HEK293T (cell line): ENCODE measurements around the gene CALB2.
A peak's percentile ranks its signal among the peaks of the same experiment; 100 is the strongest.
"Not testable (repeated sequence)": the region's sequence is repeated elsewhere in the genome, so short reads cannot be mapped to it uniquely, and the experiment has no call there.

Experiments used
- CTCF ChIA-PET: fragments of 350-600 bp; formaldehyde crosslinking; extraction: SDS; loops from one replicate; lab custom pipeline; 2021; ENCODE audit warnings: antibody characterized with exemption, inconsistent platforms; lab: Yijun Ruan, JAX
- POLR2A ChIA-PET: fragments of 350-600 bp; formaldehyde crosslinking; extraction: SDS; loops from one replicate; lab custom pipeline; 2020; ENCODE audit warnings: antibody characterized with exemption, inconsistent platforms; lab: Yijun Ruan, JAX
- DNase-seq: peaks from one replicate; pipeline ENCODE4 v3.0.0; 2012; ENCODE audit warnings: mixed read lengths; ENCODE audit errors: extremely low spot score
- ARNT ChIP-seq: fragments of 450-650 bp; IDR thresholded peaks from 2 replicates; pipeline ENCODE4 v1.6.1; 2017; ENCODE audit warnings: mild to moderate bottlenecking
- BHLHE40 ChIP-seq: fragments of 450-650 bp; IDR thresholded peaks from 2 replicates; pipeline ENCODE4 v1.6.1; 2016; ENCODE audit warnings: mild to moderate bottlenecking, moderate library complexity, borderline replicate concordance
- CTBP1 ChIP-seq: fragments of 450-650 bp; IDR thresholded peaks from 2 replicates; pipeline ENCODE4 v1.6.1; 2016; ENCODE audit warnings: borderline replicate concordance
- ELF4 ChIP-seq: fragments of 450-650 bp; IDR thresholded peaks from 2 replicates; pipeline ENCODE4 v1.6.1; 2017; ENCODE audit warnings: antibody characterized with exemption
- FOXA1 ChIP-seq: fragments of 450-650 bp; IDR thresholded peaks from 2 replicates; pipeline ENCODE4 v1.6.1; 2016; ENCODE audit warnings: mild to moderate bottlenecking
- FOXK2 ChIP-seq: fragments of 450-650 bp; IDR thresholded peaks from 2 replicates; pipeline ENCODE4 v1.6.1; 2016; ENCODE audit warnings: mild to moderate bottlenecking
- FOXM1 ChIP-seq: fragments of 450-650 bp; IDR thresholded peaks from 2 replicates; pipeline ENCODE4 v1.6.1; 2017; ENCODE audit warnings: mild to moderate bottlenecking, borderline replicate concordance
- HDGF ChIP-seq: fragments of 450-650 bp; IDR thresholded peaks from 2 replicates; pipeline ENCODE4 v1.6.1; 2017; ENCODE audit warnings: antibody characterized with exemption, borderline replicate concordance
- L3MBTL2 ChIP-seq: fragments of 450-650 bp; conservative IDR thresholded peaks from 2 replicates; pipeline ENCODE4 v1.6.1; 2016; ENCODE audit warnings: mild to moderate bottlenecking
- LEF1 ChIP-seq: fragments of 450-650 bp; IDR thresholded peaks from 2 replicates; pipeline ENCODE4 v1.6.1; 2017; ENCODE audit warnings: mild to moderate bottlenecking, borderline replicate concordance
- NFRKB ChIP-seq: fragments of 450-650 bp; IDR thresholded peaks from 2 replicates; pipeline ENCODE4 v1.6.1; 2016; ENCODE audit warnings: mild to moderate bottlenecking, moderate library complexity
- PKNOX1 ChIP-seq: fragments of 450-650 bp; IDR thresholded peaks from 2 replicates; pipeline ENCODE4 v1.6.1; 2016
- SP1 ChIP-seq: fragments of 450-650 bp; IDR thresholded peaks from 2 replicates; pipeline ENCODE4 v1.6.1; 2017
- SUZ12 ChIP-seq: fragments of 450-650 bp; IDR thresholded peaks from 2 replicates; pipeline ENCODE4 v1.6.1; 2016; ENCODE audit warnings: mild to moderate bottlenecking
- TARDBP ChIP-seq: fragments of 450-650 bp; IDR thresholded peaks from 2 replicates; pipeline ENCODE4 v1.6.1; 2016
- ZNF384 ChIP-seq: fragments of 450-650 bp; IDR thresholded peaks from 2 replicates; pipeline ENCODE4 v1.6.1; 2016

CALB2 gene

GRCh38 chr16:71358464-71358998 is at the start of gene CALB2:
CALB2 (plus strand) TSS chr16:71358723; CDS start chr16:71358793, 70 bp downstream.
- DNase-seq = peak; percentile 85
- TF ChIP-seq SP1 (no peak), L3MBTL2 (no peak), PKNOX1 (no peak), NFRKB (no peak), ARNT (no peak), FOXK2 (no peak), HDGF (no peak), SUZ12 (no peak), CTBP1 (no peak), TARDBP (no peak), FOXA1 (no peak), BHLHE40 (no peak), FOXM1 (no peak), ZNF384 (no peak), ELF4 (no peak), LEF1 (no peak)
- CTCF ChIA-PET = no interaction called here
- POLR2A ChIA-PET = no interaction called here

- no peak for TF ChIP-seq ARNT
- no peak for TF ChIP-seq FOXK2
- no peak for TF ChIP-seq ELF4
- no peak for TF ChIP-seq FOXM1
- TF ChIP-seq HDGF = no peak
- TF ChIP-seq L3MBTL2 = no peak
- no peak for TF ChIP-seq TARDBP
- no peak for TF ChIP-seq SP1
- TF ChIP-seq NFRKB = no peak
- no peak for TF ChIP-seq LEF1
- TF ChIP-seq FOXA1 = no peak
- TF ChIP-seq PKNOX1 = no peak
- TF ChIP-seq ZNF384 = no peak
- CTCF ChIA-PET = interaction anchor here (0.6 to 1.7 kb wide), 14 partner anchors 8 to 527 kb away, joined by 3 to 12 read pairs (median 4); partner anchors contain the start of gene VAC14
- POLR2A ChIA-PET = no interaction called here
- DNase-seq = peak; percentile 51
Observed at GRCh38 chr16:71311553-71312158, 46.9 kb upstream of the CALB2 start.

- POLR2A ChIA-PET, DNase-seq: not testable (repeated sequence)
- CTCF ChIA-PET = interaction anchor here (0.6 kb wide), 1 partner anchor 10 kb away, joined by 3 read pairs; no protein-coding TSS in a partner anchor
Observed at GRCh38 chr16:71313591-71313990, 44.9 kb upstream of the CALB2 start.

GRCh38 chr16:71315269-71315668 is 43.3 kb upstream of the CALB2 start:
- DNase-seq = no peak
- CTCF ChIA-PET = no interaction called here
- POLR2A ChIA-PET = no interaction called here
- TF ChIP-seq HDGF = no peak
- no peak for TF ChIP-seq NFRKB
- no peak for TF ChIP-seq SP1
- no peak for TF ChIP-seq ZNF384
- no peak for TF ChIP-seq CTBP1
- TF ChIP-seq FOXA1 = no peak
- TF ChIP-seq FOXM1 = no peak
- no peak for TF ChIP-seq ARNT
- no peak for TF ChIP-seq SUZ12
- no peak for TF ChIP-seq PKNOX1
- TF ChIP-seq ELF4 = no peak
- no peak for TF ChIP-seq LEF1
- no peak for TF ChIP-seq FOXK2
- TF ChIP-seq BHLHE40 = no peak
- TF ChIP-seq TARDBP = no peak
- TF ChIP-seq L3MBTL2 = no peak

GRCh38 chr16:71319999-71320398 is 38.5 kb upstream of the CALB2 start:
- CTCF ChIA-PET = interaction anchor here (0.6 kb wide), 1 partner anchor 8 kb away, joined by 3 read pairs; no protein-coding TSS in a partner anchor
- DNase-seq = no peak
- POLR2A ChIA-PET = no interaction called here
- TF ChIP-seq SUZ12 (no peak), FOXK2 (no peak), PKNOX1 (no peak), NFRKB (no peak), HDGF (no peak)

GRCh38 chr16:71327720-71328119 is 30.8 kb upstream of the CALB2 start:
- ChIA-PET CTCF (interaction anchor here (3.1 kb wide), 1 partner anchor 16 kb away, joined by 12 read pairs; no protein-coding TSS in a partner anchor), POLR2A (no interaction called here)
- TF ChIP-seq LEF1 (no peak), SP1 (no peak), FOXA1 (no peak), ELF4 (no peak), TARDBP (no peak), HDGF (no peak), FOXK2 (no peak), ZNF384 (no peak), NFRKB (no peak), FOXM1 (no peak)
- DNase-seq = no peak
